T-helper 2 cell treated with Interferon-gamma antibody and Interleukin-4, amounts not matched to agents 5 μg/mL and 100 μg/mL, for 36 hours (primary cell): Measurements from ENCODE around the gene NTNG2.

Experiments used
- DNase-seq: peaks from one replicate; pipeline ENCODE4 v3.0.0; 2021; ENCODE audit warnings: low spot score
- H3K27ac Mint-ChIP-seq: one replicate; pipeline ENCODE4 v1.8.0; 2021; ENCODE audit warnings: mild to moderate bottlenecking, mixed read lengths
- H3K27me3 Mint-ChIP-seq: one replicate; pipeline ENCODE4 v1.8.0; 2021; ENCODE audit warnings: low read depth, mixed read lengths
- H3K36me3 Mint-ChIP-seq: one replicate; pipeline ENCODE4 v1.8.0; 2021; ENCODE audit warnings: low read depth, mixed read lengths
- H3K4me1 Mint-ChIP-seq: one replicate; pipeline ENCODE4 v1.8.0; 2021; ENCODE audit warnings: low read depth, mixed read lengths
- H3K4me3 Mint-ChIP-seq: one replicate; pipeline ENCODE4 v1.8.0; 2022; ENCODE audit warnings: mild to moderate bottlenecking, moderate library complexity, mixed read lengths
- H3K9me3 Mint-ChIP-seq: one replicate; pipeline ENCODE4 v1.8.0; 2021; ENCODE audit warnings: mixed read lengths

NTNG2 gene

GRCh38 chr9:132190966-132191365 is 29.1 kb downstream of the NTNG2 start:
- Mint-ChIP-seq H3K4me3 (no peak overlapping the region), H3K27me3 (peaks cover 3% of the 10 kb centered on the region), H3K4me1 (no peaks in the 10 kb centered on the region), H3K27ac (no peak overlapping the region), H3K9me3 (no peaks in the 10 kb centered on the region), H3K36me3 (no peaks in the 10 kb centered on the region)
- DNase-seq = no peak

GRCh38 chr9:132192728-132193127 is 30.9 kb downstream of the NTNG2 start:
- Mint-ChIP-seq H3K27ac (no peak overlapping the region), H3K36me3 (no peaks in the 10 kb centered on the region), H3K9me3 (no peaks in the 10 kb centered on the region), H3K27me3 (no peaks in the 10 kb centered on the region), H3K4me1 (no peaks in the 10 kb centered on the region), H3K4me3 (no peak overlapping the region)
- no peak for DNase-seq

GRCh38 chr9:132193227-132194124 is 31.6 kb downstream of the NTNG2 start:
- no peak for DNase-seq
- Mint-ChIP-seq H3K27ac (no peak overlapping the region), H3K4me1 (no peaks in the 10 kb centered on the region), H3K36me3 (no peaks in the 10 kb centered on the region), H3K9me3 (no peaks in the 10 kb centered on the region), H3K4me3 (no peak overlapping the region), H3K27me3 (no peaks in the 10 kb centered on the region)

GRCh38 chr9:132194508-132194907 is 32.6 kb downstream of the NTNG2 start:
- H3K36me3 Mint-ChIP-seq = peaks cover 1% of the 10 kb centered on the region
- no peak for DNase-seq
- no peak overlapping the region for H3K4me3 Mint-ChIP-seq
- no peaks in the 10 kb centered on the region for H3K4me1 Mint-ChIP-seq
- H3K27me3 Mint-ChIP-seq = no peaks in the 10 kb centered on the region
- H3K27ac Mint-ChIP-seq = no peak overlapping the region
- H3K9me3 Mint-ChIP-seq = no peaks in the 10 kb centered on the region

- no peaks in the 10 kb centered on the region for H3K9me3 Mint-ChIP-seq
- H3K27ac Mint-ChIP-seq = no peak overlapping the region
- no peaks in the 10 kb centered on the region for H3K4me1 Mint-ChIP-seq
- no peak overlapping the region for H3K4me3 Mint-ChIP-seq
- DNase-seq = no peak
- H3K27me3 Mint-ChIP-seq = no peaks in the 10 kb centered on the region
- peaks cover 1% of the 10 kb centered on the region for H3K36me3 Mint-ChIP-seq
Measured at GRCh38 chr9:132197315-132197714, 35.5 kb downstream of the NTNG2 start.

- Mint-ChIP-seq H3K9me3 (no peaks in the 10 kb centered on the region), H3K4me1 (no peaks in the 10 kb centered on the region), H3K27ac (no peak overlapping the region), H3K27me3 (no peaks in the 10 kb centered on the region), H3K36me3 (peaks cover 1% of the 10 kb centered on the region), H3K4me3 (no peak overlapping the region)
- no peak for DNase-seq
Measured at GRCh38 chr9:132197856-132198550, 36.1 kb downstream of the NTNG2 start.

- Mint-ChIP-seq H3K4me3 (no peak overlapping the region), H3K27me3 (no peaks in the 10 kb centered on the region), H3K9me3 (no peaks in the 10 kb centered on the region), H3K27ac (no peak overlapping the region), H3K4me1 (no peaks in the 10 kb centered on the region), H3K36me3 (peaks cover 1% of the 10 kb centered on the region)
- no peak for DNase-seq
Measured at GRCh38 chr9:132199056-132199455, 37.2 kb downstream of the NTNG2 start.

GRCh38 chr9:132200706-132201105 is 38.8 kb downstream of the NTNG2 start:
- H3K4me1 Mint-ChIP-seq = no peaks in the 10 kb centered on the region
- H3K4me3 Mint-ChIP-seq = no peak overlapping the region
- H3K27me3 Mint-ChIP-seq = no peaks in the 10 kb centered on the region
- no peaks in the 10 kb centered on the region for H3K9me3 Mint-ChIP-seq
- H3K36me3 Mint-ChIP-seq = peaks cover 1% of the 10 kb centered on the region
- DNase-seq = no peak
- no peak overlapping the region for H3K27ac Mint-ChIP-seq

- no peaks in the 10 kb centered on the region for H3K27me3 Mint-ChIP-seq
Measured at GRCh38 chr9:132201139-132201538, 39.3 kb downstream of the NTNG2 start.

GRCh38 chr9:132201780-132202703 is 40.2 kb downstream of the NTNG2 start:
- no peaks in the 10 kb centered on the region for H3K4me1 Mint-ChIP-seq
- peaks cover 1% of the 10 kb centered on the region for H3K36me3 Mint-ChIP-seq
- no peak for DNase-seq
- H3K27ac Mint-ChIP-seq = no peak overlapping the region
- H3K27me3 Mint-ChIP-seq = no peaks in the 10 kb centered on the region
- no peak overlapping the region for H3K4me3 Mint-ChIP-seq
- H3K9me3 Mint-ChIP-seq = no peaks in the 10 kb centered on the region

More at GRCh38 chr9:132201139-132201538, 39.3 kb downstream of the NTNG2 start:
- no peak overlapping the region for H3K4me3 Mint-ChIP-seq
- no peaks in the 10 kb centered on the region for H3K4me1 Mint-ChIP-seq
- H3K9me3 Mint-ChIP-seq = no peaks in the 10 kb centered on the region
- H3K27ac Mint-ChIP-seq = no peak overlapping the region
- no peak for DNase-seq
- peaks cover 1% of the 10 kb centered on the region for H3K36me3 Mint-ChIP-seq

- Mint-ChIP-seq H3K9me3 (no peaks in the 10 kb centered on the region), H3K27ac (no peak overlapping the region), H3K4me3 (no peak overlapping the region), H3K27me3 (no peaks in the 10 kb centered on the region), H3K4me1 (peaks cover 10% of the 10 kb centered on the region), H3K36me3 (no peaks in the 10 kb centered on the region)
- DNase-seq = no peak
Measured at GRCh38 chr9:132204883-132205282, 43.0 kb downstream of the NTNG2 start.

- peaks cover 10% of the 10 kb centered on the region for H3K4me1 Mint-ChIP-seq
- H3K27ac Mint-ChIP-seq = no peak overlapping the region
- DNase-seq = no peak
- H3K36me3 Mint-ChIP-seq = no peaks in the 10 kb centered on the region
- no peaks in the 10 kb centered on the region for H3K9me3 Mint-ChIP-seq
- no peak overlapping the region for H3K4me3 Mint-ChIP-seq
- H3K27me3 Mint-ChIP-seq = no peaks in the 10 kb centered on the region
Measured at GRCh38 chr9:132207215-132207614, 45.4 kb downstream of the NTNG2 start.

- peak; percentile 6 for DNase-seq
- Mint-ChIP-seq H3K27ac (peak overlapping the region; percentile 0), H3K9me3 (no peaks in the 10 kb centered on the region)
Measured at GRCh38 chr9:132207839-132208615, 46.2 kb downstream of the NTNG2 start.

More at GRCh38 chr9:132207839-132208615, 46.2 kb downstream of the NTNG2 start:
- Mint-ChIP-seq H3K4me3 (no peak overlapping the region), H3K27me3 (no peaks in the 10 kb centered on the region), H3K36me3 (no peaks in the 10 kb centered on the region), H3K4me1 (peaks cover 10% of the 10 kb centered on the region)
